Ovary (tissue), 9 donors: Measurements from ENCODE around the gene BROX. TPM values are rescaled to one million over a fixed set of nuclear protein-coding genes. Genes with fewer than 3 reads are reported as not detected.

Experiments
- polyA plus RNA-seq, 2 donors: library from polyadenylated mRNA; stranded (reverse); fragments of 200-250 nt in 1 of 2; fragments of 350-450 nt in 1 of 2; fragmentation: Illumina TruSeq in 1 of 2; extraction: RNeasy Lipid Tissue Mini Kit (QIAGEN cat#74804) in 1 of 2; gene quantifications; one replicate each; pipeline ENCODE4 v1.2.3, GENCODE V29; 2013 to 2014
- total RNA-seq, 7 donors: library from RNA; depleted of rRNA in 2 of 7; stranded (reverse); fragments of >200 nt in 2 of 7; fragmentation: NEBNext Ultra II Directional in 3 of 7; extraction: Animal tissue kit (Norgen Biotek cat#: 25700) in 3 of 7; gene quantifications; one replicate each; pipeline versions ENCODE4 v1.1.0 to v1.2.4, GENCODE V29; 2016 to 2023
- donor health status: DM: no; HTN: no; CAD: no; lungs with moderate emphysema.
- donor health status: DM: no; HTN: no; CAD: no.
- donor health status: Bipolar disorder and iron deficiency.
- donor health status: DM: yes; HTN: yes; CAD: no.
- donor health status: DM: no; HTN: no; CAD: no.
- donor health status: DM: yes; HTN: yes; CAD: no.

The BROX gene
- total and polyA plus RNA-seq, 9 donors = 13.8 to 42.3 (median 28.3) TPM

Other genes with a start within 250 kb of the BROX start
- gene HHIPL2, start 164.5 kb upstream of the BROX start, total RNA-seq = under 1 TPM in 6 of 7 donors, not detected in 1; 0.13 to 0.86 (median 0.43) TPM
- gene HHIPL2, start 164.5 kb upstream of the BROX start, polyA plus RNA-seq = under 1 TPM; 0.15 to 0.57 TPM
- gene TAF1A, start 122.6 kb upstream of the BROX start, total RNA-seq = 10 to 100 TPM in 4 of 7 donors, 1 to 10 TPM in 3; 6.1 to 15.7 (median 10.6) TPM
- gene TAF1A, start 122.6 kb upstream of the BROX start, polyA plus RNA-seq = 1 to 10 TPM; 4.2 to 5.6 TPM
- 10 to 100 TPM; 34.2 to 64.0 (median 59.5) TPM for gene MIA3, start 94.5 kb upstream of the BROX start, total RNA-seq
- gene MIA3, start 94.5 kb upstream of the BROX start, polyA plus RNA-seq = 10 to 100 TPM; 31.9 to 50.9 TPM
- 10 to 100 TPM; 28.8 to 67.2 (median 54.8) TPM for gene AIDA, start 73 bp upstream of the BROX start, total RNA-seq
- 10 to 100 TPM; 38.4 to 65.0 TPM for gene AIDA, start 73 bp upstream of the BROX start, polyA plus RNA-seq
- gene FAM177B, start 24.6 kb downstream of the BROX start, total RNA-seq = under 1 TPM in 1 of 7 donors, not detected in 6; 0.34 TPM
- gene FAM177B, start 24.6 kb downstream of the BROX start, polyA plus RNA-seq = under 1 TPM; 0.23 to 0.55 TPM
- 10 to 100 TPM in 2 of 7 donors, 1 to 10 TPM in 5; 5.4 to 11.0 (median 6.7) TPM for gene DISP1, start 102.5 kb downstream of the BROX start, total RNA-seq
- gene DISP1, start 102.5 kb downstream of the BROX start, polyA plus RNA-seq = 10 to 100 TPM in 1 of 2 donors, 1 to 10 TPM in 1; 3.7 to 12.5 TPM